ENCODE data around the gene ADGRL1. TPM values are rescaled to one million over a fixed set of nuclear protein-coding genes. Genes with fewer than 3 reads are reported as not detected.

ADGRL1 gene
- total and polyA plus RNA-seq, 2 of the 8 experiments (the other 6 are each of a cell fraction or from before 2014, with no cell fraction given), result 95.6 to 112 TPM

DNA sequence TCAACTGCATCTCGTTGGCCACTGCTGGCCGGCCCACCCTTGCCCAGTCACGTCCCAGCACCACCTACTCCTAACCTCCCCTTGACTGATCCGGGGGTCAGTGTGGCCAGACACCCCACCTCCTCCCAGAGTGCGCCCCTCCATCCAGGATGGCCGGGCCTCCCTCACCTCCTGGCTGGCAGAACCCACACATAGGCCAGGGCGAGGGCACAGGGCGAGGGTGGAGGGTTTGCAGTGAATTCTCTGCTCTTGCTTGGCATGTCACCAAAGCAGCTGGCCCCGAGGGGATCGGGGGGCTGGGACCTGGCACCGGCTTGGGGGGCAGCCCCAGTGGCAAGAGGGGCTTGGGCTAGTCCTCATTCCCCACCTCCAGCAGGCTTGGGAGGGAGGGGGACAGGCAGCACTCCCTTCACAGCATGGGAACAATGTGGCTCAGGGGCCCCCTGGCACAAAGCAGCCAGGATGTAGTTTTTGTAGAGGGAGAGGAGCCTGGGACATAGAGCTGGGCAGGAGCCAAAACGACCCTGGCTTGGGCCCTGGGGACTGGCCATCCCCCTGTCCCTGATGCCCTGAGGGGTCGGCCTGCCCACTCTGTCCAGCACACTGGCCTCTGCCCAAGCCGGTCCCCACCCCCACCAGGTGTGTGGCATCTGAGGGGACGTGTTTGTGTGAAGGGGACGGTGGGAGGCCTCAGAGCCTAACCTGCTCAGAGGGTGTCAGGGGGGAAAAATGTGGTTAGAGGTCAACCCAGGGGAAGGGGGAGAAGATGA lies 41.1 kb downstream of the ADGRL1 start (continued):
- TF ChIP-seq, protein P1, sequence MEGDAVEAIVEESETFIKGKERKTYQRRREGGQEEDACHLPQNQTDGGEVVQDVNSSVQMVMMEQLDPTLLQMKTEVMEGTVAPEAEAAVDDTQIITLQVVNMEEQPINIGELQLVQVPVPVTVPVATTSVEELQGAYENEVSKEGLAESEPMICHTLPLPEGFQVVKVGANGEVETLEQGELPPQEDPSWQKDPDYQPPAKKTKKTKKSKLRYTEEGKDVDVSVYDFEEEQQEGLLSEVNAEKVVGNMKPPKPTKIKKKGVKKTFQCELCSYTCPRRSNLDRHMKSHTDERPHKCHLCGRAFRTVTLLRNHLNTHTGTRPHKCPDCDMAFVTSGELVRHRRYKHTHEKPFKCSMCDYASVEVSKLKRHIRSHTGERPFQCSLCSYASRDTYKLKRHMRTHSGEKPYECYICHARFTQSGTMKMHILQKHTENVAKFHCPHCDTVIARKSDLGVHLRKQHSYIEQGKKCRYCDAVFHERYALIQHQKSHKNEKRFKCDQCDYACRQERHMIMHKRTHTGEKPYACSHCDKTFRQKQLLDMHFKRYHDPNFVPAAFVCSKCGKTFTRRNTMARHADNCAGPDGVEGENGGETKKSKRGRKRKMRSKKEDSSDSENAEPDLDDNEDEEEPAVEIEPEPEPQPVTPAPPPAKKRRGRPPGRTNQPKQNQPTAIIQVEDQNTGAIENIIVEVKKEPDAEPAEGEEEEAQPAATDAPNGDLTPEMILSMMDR (IDR thresholded peaks at IDR 0.05; ENCODE audit: control extremely low read depth in 1 of 3, insufficient read depth in 1 of 3, low read depth in 1 of 3, low read length in 3 of 3), result no peak
- TF ChIP-seq TAF1 (IDR thresholded peaks at IDR 0.05; ENCODE audit: low read depth, low read length) (no peak), TCF12 (IDR thresholded peaks at IDR 0.05; ENCODE audit: low read depth, low read length) (no peak), SIN3A (conservative IDR thresholded peaks at IDR 0.05 in 1 of 2, IDR thresholded peaks at IDR 0.05 in 1 of 2; ENCODE audit: low read depth in 1 of 2, low read length in 2 of 2) (no peak)
- TF ChIP-seq, protein P2, sequence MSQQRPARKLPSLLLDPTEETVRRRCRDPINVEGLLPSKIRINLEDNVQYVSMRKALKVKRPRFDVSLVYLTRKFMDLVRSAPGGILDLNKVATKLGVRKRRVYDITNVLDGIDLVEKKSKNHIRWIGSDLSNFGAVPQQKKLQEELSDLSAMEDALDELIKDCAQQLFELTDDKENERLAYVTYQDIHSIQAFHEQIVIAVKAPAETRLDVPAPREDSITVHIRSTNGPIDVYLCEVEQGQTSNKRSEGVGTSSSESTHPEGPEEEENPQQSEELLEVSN (IDR thresholded peaks at IDR 0.05), result no peak
